ENCODE results near the gene SETBP1.

SETBP1 gene

DNA sequence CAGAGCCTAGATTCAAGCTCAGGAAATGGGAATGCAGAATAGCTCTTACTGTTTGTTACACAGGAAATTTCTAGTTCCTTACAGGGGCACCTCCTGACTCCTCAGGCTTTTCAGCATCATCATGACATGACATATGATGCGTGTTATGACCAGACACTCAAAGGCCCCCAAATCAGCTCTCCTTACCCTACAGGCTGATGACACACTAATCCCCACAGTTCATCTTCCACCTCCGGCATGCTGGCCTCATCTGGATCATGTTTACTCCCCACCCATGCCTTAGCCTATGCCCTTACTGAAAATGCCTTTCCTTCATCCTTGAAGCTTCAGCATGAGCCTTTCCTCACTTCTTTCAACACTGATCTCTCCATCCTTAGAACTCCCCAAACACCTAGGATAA, 356.9 kb downstream of the SETBP1 start:
- Histone ChIP-seq H3K79me2 (ENCODE audit: insufficient read depth, low read length) (no peaks in the 10 kb centered on the region), H3K27ac (ENCODE audit: low read depth, low read length, poor library complexity, severe bottlenecking) (no peak overlapping the region), H3K9me2 (ENCODE audit: low read depth, low read length) (no peaks in the 10 kb centered on the region), H3K4me3 (ENCODE audit: low read depth, low read length, poor library complexity, severe bottlenecking) (no peak overlapping the region), H3K27me3 (ENCODE audit: insufficient read depth, low read length) (no peaks in the 10 kb centered on the region), H2AFZ (ENCODE audit: low read length) (no peak overlapping the region), H3F3A (ENCODE audit: insufficient read depth, low read length) (no peaks in the 10 kb centered on the region), H4K20me1 (ENCODE audit: insufficient read depth, low read length) (no peaks in the 10 kb centered on the region), H3K4me2 (ENCODE audit: low read length) (no peak overlapping the region), H3K4me1 (ENCODE audit: insufficient read depth, low read length, severe bottlenecking) (no peaks in the 10 kb centered on the region), H3K9ac (ENCODE audit: low read length) (no peak overlapping the region), H3K36me3 (ENCODE audit: insufficient read depth, low read length) (no peaks in the 10 kb centered on the region), H3K9me3 (ENCODE audit: low read length) (no peaks in the 10 kb centered on the region)
- TF ChIP-seq EZH2 (IDR thresholded peaks at IDR 0.05; ENCODE audit: borderline replicate concordance, low read length), result no peak
- TF ChIP-seq, protein P1, sequence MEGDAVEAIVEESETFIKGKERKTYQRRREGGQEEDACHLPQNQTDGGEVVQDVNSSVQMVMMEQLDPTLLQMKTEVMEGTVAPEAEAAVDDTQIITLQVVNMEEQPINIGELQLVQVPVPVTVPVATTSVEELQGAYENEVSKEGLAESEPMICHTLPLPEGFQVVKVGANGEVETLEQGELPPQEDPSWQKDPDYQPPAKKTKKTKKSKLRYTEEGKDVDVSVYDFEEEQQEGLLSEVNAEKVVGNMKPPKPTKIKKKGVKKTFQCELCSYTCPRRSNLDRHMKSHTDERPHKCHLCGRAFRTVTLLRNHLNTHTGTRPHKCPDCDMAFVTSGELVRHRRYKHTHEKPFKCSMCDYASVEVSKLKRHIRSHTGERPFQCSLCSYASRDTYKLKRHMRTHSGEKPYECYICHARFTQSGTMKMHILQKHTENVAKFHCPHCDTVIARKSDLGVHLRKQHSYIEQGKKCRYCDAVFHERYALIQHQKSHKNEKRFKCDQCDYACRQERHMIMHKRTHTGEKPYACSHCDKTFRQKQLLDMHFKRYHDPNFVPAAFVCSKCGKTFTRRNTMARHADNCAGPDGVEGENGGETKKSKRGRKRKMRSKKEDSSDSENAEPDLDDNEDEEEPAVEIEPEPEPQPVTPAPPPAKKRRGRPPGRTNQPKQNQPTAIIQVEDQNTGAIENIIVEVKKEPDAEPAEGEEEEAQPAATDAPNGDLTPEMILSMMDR (IDR thresholded peaks at IDR 0.05; ENCODE audit: low read length), result no peak

DNA sequence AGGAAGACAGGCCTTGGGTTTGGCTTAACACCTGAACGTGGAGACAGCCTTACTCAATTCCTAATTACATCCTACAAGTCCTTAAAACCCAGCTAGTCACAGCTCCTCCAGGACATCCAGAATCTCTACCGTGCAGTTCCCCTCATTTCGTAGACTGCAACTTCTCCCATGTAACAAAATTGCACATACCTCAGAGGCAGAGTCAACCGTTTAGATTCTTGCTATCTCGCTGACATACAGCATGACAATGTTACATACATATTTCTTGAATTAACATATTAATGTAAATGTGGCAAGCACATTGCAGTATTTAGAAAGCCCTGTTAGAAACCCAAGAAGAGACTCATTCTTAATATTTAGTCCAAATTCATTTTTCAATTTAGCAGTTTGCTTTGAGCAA, 358.7 kb downstream of the SETBP1 start:
- no peaks in the 10 kb centered on the region for H3K9me3 ChIP-seq (ENCODE audit: low read length)
- no peaks in the 10 kb centered on the region for H3K4me1 ChIP-seq (ENCODE audit: insufficient read depth, low read length, severe bottlenecking)
- H4K20me1 ChIP-seq (ENCODE audit: insufficient read depth, low read length), result no peaks in the 10 kb centered on the region
- no peak overlapping the region for H3K4me2 ChIP-seq (ENCODE audit: low read length)
- no peaks in the 10 kb centered on the region for H3F3A ChIP-seq (ENCODE audit: insufficient read depth, low read length)
- H3K79me2 ChIP-seq (ENCODE audit: insufficient read depth, low read length), result no peaks in the 10 kb centered on the region
- H3K9ac ChIP-seq (ENCODE audit: low read length), result no peak overlapping the region
- H3K9me2 ChIP-seq (ENCODE audit: low read depth, low read length), result no peaks in the 10 kb centered on the region
- no peak overlapping the region for H3K4me3 ChIP-seq (ENCODE audit: low read depth, low read length, poor library complexity, severe bottlenecking)
- H3K27ac ChIP-seq (ENCODE audit: low read depth, low read length, poor library complexity, severe bottlenecking), result no peak overlapping the region
- H3K36me3 ChIP-seq (ENCODE audit: insufficient read depth, low read length), result no peaks in the 10 kb centered on the region
- no peaks in the 10 kb centered on the region for H3K27me3 ChIP-seq (ENCODE audit: insufficient read depth, low read length)
- no peak for TF ChIP-seq EZH2 (IDR thresholded peaks at IDR 0.05; ENCODE audit: borderline replicate concordance, low read length)
- TF ChIP-seq, protein P1 (IDR thresholded peaks at IDR 0.05; ENCODE audit: low read length), result no peak
- H2AFZ ChIP-seq (ENCODE audit: low read length), result no peak overlapping the region

DNA sequence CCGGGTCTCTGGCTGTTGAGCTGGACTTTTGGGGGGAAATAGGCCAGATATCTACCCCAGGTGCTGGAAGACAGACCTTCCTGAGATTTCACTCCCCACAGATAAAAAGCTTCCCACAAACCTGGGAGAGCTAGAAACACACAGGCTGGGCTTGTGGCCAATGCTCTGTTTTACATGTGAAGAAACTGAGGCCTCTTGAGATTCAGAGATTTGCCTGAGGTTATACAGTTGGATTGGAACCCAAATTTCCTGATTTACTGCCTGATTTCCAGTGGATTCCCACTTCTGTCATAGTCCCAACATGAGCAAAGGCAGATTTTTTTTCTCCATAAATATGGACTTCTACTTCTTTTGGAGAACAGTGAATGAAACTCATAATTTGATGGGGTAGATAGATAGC, 360.2 kb downstream of the SETBP1 start:
- Histone ChIP-seq H3K9ac (ENCODE audit: low read length) (no peak overlapping the region), H3K36me3 (ENCODE audit: insufficient read depth, low read length) (no peaks in the 10 kb centered on the region)

More for the DNA sequence above, 360.2 kb downstream of the SETBP1 start:
- Histone ChIP-seq H3K27ac (ENCODE audit: low read depth, low read length, poor library complexity, severe bottlenecking) (no peak overlapping the region), H3K79me2 (ENCODE audit: insufficient read depth, low read length) (no peaks in the 10 kb centered on the region), H3K9me2 (ENCODE audit: low read depth, low read length) (no peaks in the 10 kb centered on the region), H2AFZ (ENCODE audit: low read length) (no peak overlapping the region), H3K27me3 (ENCODE audit: insufficient read depth, low read length) (no peaks in the 10 kb centered on the region), H3F3A (ENCODE audit: insufficient read depth, low read length) (no peaks in the 10 kb centered on the region), H3K4me2 (ENCODE audit: low read length) (no peak overlapping the region), H3K9me3 (ENCODE audit: low read length) (no peaks in the 10 kb centered on the region), H4K20me1 (ENCODE audit: insufficient read depth, low read length) (no peaks in the 10 kb centered on the region), H3K4me3 (ENCODE audit: low read depth, low read length, poor library complexity, severe bottlenecking) (no peak overlapping the region), H3K4me1 (ENCODE audit: insufficient read depth, low read length, severe bottlenecking) (no peaks in the 10 kb centered on the region)
- no peak for TF ChIP-seq EZH2 (IDR thresholded peaks at IDR 0.05; ENCODE audit: borderline replicate concordance, low read length)
- TF ChIP-seq, protein P1 (IDR thresholded peaks at IDR 0.05; ENCODE audit: low read length), result no peak
